NCI-H2196 (cell line): ENCODE data around the gene OTUD1.
A peak's percentile ranks its signal among the peaks of the same experiment; 100 is the strongest.
"Not testable (repeated sequence)": the region's sequence is repeated elsewhere in the genome, so short reads cannot be mapped to it uniquely, and the experiment has no call there.

ENCODE experiments used
- DNase-seq: peaks from one replicate; lab custom pipeline; 2025; ENCODE audit not compliant: unreplicated experiment; lab: John Stamatoyannopoulos, UW

Gene OTUD1

GRCh38 chr10:23438547-23439451 lies at the start of gene OTUD1:
Gene OTUD1, plus strand, starts transcription at chr10:23439075. Its CDS starts 383 bp downstream, at chr10:23439458.
- peak; percentile 80 for DNase-seq

- DNase-seq: not testable (repeated sequence)
Measured at GRCh38 chr10:23390408-23390807, 48.5 kb upstream of the OTUD1 start.

GRCh38 chr10:23390809-23391208 lies 48.1 kb upstream of the OTUD1 start:
- no peak for DNase-seq

GRCh38 chr10:23391821-23392220 lies 47.1 kb upstream of the OTUD1 start:
- DNase-seq: no peak

- DNase-seq: no peak
Measured at GRCh38 chr10:23395017-23395416, 43.9 kb upstream of the OTUD1 start.

GRCh38 chr10:23396695-23397094 lies 42.2 kb upstream of the OTUD1 start:
- DNase-seq: no peak

GRCh38 chr10:23399701-23400144 lies 39.2 kb upstream of the OTUD1 start:
- DNase-seq: no peak

- DNase-seq: no peak
Measured at GRCh38 chr10:23402856-23403255, 36.0 kb upstream of the OTUD1 start.

- DNase-seq: no peak
Measured at GRCh38 chr10:23403278-23403677, 35.6 kb upstream of the OTUD1 start.

- DNase-seq: no peak
Measured at GRCh38 chr10:23403719-23404118, 35.2 kb upstream of the OTUD1 start.

GRCh38 chr10:23404461-23404980 lies 34.4 kb upstream of the OTUD1 start:
- DNase-seq: no peak

GRCh38 chr10:23405540-23405939 lies 33.3 kb upstream of the OTUD1 start:
- no peak for DNase-seq

- no peak for DNase-seq
Measured at GRCh38 chr10:23406409-23406808, 32.5 kb upstream of the OTUD1 start.

GRCh38 chr10:23408330-23408976 lies 30.4 kb upstream of the OTUD1 start:
- no peak for DNase-seq

- no peak for DNase-seq
Measured at GRCh38 chr10:23412223-23412622, 26.7 kb upstream of the OTUD1 start.

GRCh38 chr10:23413629-23414089 lies 25.2 kb upstream of the OTUD1 start:
- DNase-seq: no peak

- no peak for DNase-seq
Measured at GRCh38 chr10:23414658-23415057, 24.2 kb upstream of the OTUD1 start.

- no peak for DNase-seq
Measured at GRCh38 chr10:23417254-23417653, 21.6 kb upstream of the OTUD1 start.

- no peak for DNase-seq
Measured at GRCh38 chr10:23418051-23418681, 20.7 kb upstream of the OTUD1 start.

GRCh38 chr10:23419201-23419600 lies 19.7 kb upstream of the OTUD1 start:
- DNase-seq: no peak

- DNase-seq: no peak
Measured at GRCh38 chr10:23419655-23420329, 19.1 kb upstream of the OTUD1 start.
